ENCODE measurements around the gene UTY. TPM values are rescaled to one million over a fixed set of nuclear protein-coding genes. Genes with fewer than 3 reads are reported as not detected.

Gene UTY
- polyA plus RNA-seq, 3 donors: not detected

GRCh38 chrY:13205214-13205613, 274.6 kb downstream of the UTY start:
- no peaks in the 10 kb centered on the region for H3K27me3 ChIP-seq (ENCODE audit: control insufficient read depth in 2 of 2, insufficient read depth in 2 of 2, low read length in 2 of 2)
- no peaks in the 10 kb centered on the region for H3K36me3 ChIP-seq (replicated peaks in 1 of 2; ENCODE audit: control insufficient read depth in 1 of 2, insufficient read depth in 2 of 2, low read length in 2 of 2)
- no peak overlapping the region for H3K9ac ChIP-seq (ENCODE audit: insufficient read depth, low read length, poor library complexity, severe bottlenecking)
- H3K9me3 ChIP-seq (replicated peaks in 1 of 2; ENCODE audit: control insufficient read depth in 1 of 2, insufficient read depth in 1 of 2, low read length in 2 of 2): peaks cover 0 to 3% of the 10 kb centered on the region in 2 donors
- no peaks in the 10 kb centered on the region for H3K4me1 ChIP-seq (ENCODE audit: control insufficient read depth in 1 of 2, insufficient read depth in 2 of 2, low read length in 2 of 2)
- intact Hi-C loops (cut with micrococcal nuclease): no loop called here
- Mint-ChIP-seq H3K4me3 (no peak overlapping the region), H3K36me3 (no peaks in the 10 kb centered on the region), H3K27ac (no peak overlapping the region), H3K27me3 (ENCODE audit: low read depth in 3 of 3) (peaks cover 0 to 3% (median 2%) of the 10 kb centered on the region in 3 donors), H3K9me3 (peaks cover 0 to 6% (median 0%) of the 10 kb centered on the region in 7 donors), H3K4me1 (no peaks in the 10 kb centered on the region)
- TF ChIP-seq CTCF (IDR thresholded peaks at IDR 0.05): no peak
- H3K4me2 ChIP-seq (replicated peaks; ENCODE audit: extremely low read depth, low read length, poor library complexity, severe bottlenecking): no peak overlapping the region
- H3K27ac ChIP-seq (ENCODE audit: low read depth in 1 of 2, low read length in 2 of 2): no peak overlapping the region
- H4K20me1 ChIP-seq (ENCODE audit: insufficient read depth, low read length): no peaks in the 10 kb centered on the region
- no peak overlapping the region for H3K4me3 ChIP-seq (replicated peaks in 1 of 3; ENCODE audit: low read depth in 2 of 3, low read length in 3 of 3)
- no peaks in the 10 kb centered on the region for H3K79me2 ChIP-seq (ENCODE audit: insufficient read depth, low read length)
- DNase-seq: no peak
- no CpG with 5 or more reads among the region's 1 CpG for WGBS (ENCODE audit: insufficient coverage)
- H2AFZ ChIP-seq (ENCODE audit: insufficient read depth, low read depth, low read length, poor library complexity, severe bottlenecking): no peak overlapping the region

Other genes starting within 250 kb of the UTY start
- gene TMSB4Y, start 223.9 kb upstream of the UTY start, polyA plus RNA-seq: not detected

Measured in CD14-positive monocyte (primary cell).